LHCN-M2 (cell line): Measurements from ENCODE around the gene VENTX. TPM values are rescaled to one million over a fixed set of nuclear protein-coding genes. Genes with fewer than 3 reads are reported as not detected.
A peak's percentile ranks its signal among the peaks of the same experiment; 100 is the strongest.
"Not testable (repeated sequence)": the region's sequence is repeated elsewhere in the genome, so short reads cannot be mapped to it uniquely, and the experiment has no call there.

Source experiments
- DNase-seq: peaks from one replicate; pipeline ENCODE4 v3.0.0-alpha.2; 2012; ENCODE audit warnings: low read depth
- total RNA-seq: library from RNA; depleted of rRNA; stranded (reverse); fragments of >200 nt; gene quantifications from 2 replicates; pipeline ENCODE4 v1.2.3, GENCODE V29; 2014

The VENTX gene
- total RNA-seq, 1 experiment from 2014 or later, result not detected

GRCh38 chr10:133214468-133215410 lies 22.9 kb upstream of the VENTX start:
- no peak for DNase-seq

- DNase-seq, result no peak
Measured at GRCh38 chr10:133215586-133215985, 22.1 kb upstream of the VENTX start.

- DNase-seq, result no peak
Measured at GRCh38 chr10:133216776-133217175, 20.9 kb upstream of the VENTX start.

- DNase-seq, result no peak
Measured at GRCh38 chr10:133217800-133218589, 19.7 kb upstream of the VENTX start.

GRCh38 chr10:133218891-133219290 lies 18.8 kb upstream of the VENTX start:
- no peak for DNase-seq

GRCh38 chr10:133219782-133220181 lies 17.9 kb upstream of the VENTX start:
- no peak for DNase-seq

GRCh38 chr10:133221331-133221730 lies 16.3 kb upstream of the VENTX start:
- no peak for DNase-seq

- not testable (repeated sequence) for DNase-seq
Measured at GRCh38 chr10:133221756-133222155, 15.9 kb upstream of the VENTX start.

- DNase-seq, result no peak
Measured at GRCh38 chr10:133224076-133224475, 13.6 kb upstream of the VENTX start.

GRCh38 chr10:133224756-133225372 lies 12.8 kb upstream of the VENTX start:
- DNase-seq, result no peak

- peak; percentile 23 for DNase-seq
Measured at GRCh38 chr10:133225707-133226191, 11.9 kb upstream of the VENTX start.

GRCh38 chr10:133226251-133226808 lies 11.3 kb upstream of the VENTX start:
- peak; percentile 19 for DNase-seq

GRCh38 chr10:133227256-133227655 lies 10.4 kb upstream of the VENTX start:
- DNase-seq, result no peak

- no peak for DNase-seq
Measured at GRCh38 chr10:133229265-133230043, 8.2 kb upstream of the VENTX start.

- DNase-seq, result no peak
Measured at GRCh38 chr10:133230044-133230361, 7.7 kb upstream of the VENTX start, which contains the start of gene UTF1. Gene UTF1, plus strand, starts transcription at chr10:133230217. Its CDS starts 72 bp downstream, at chr10:133230289.

GRCh38 chr10:133230387-133231195 lies 7.1 kb upstream of the VENTX start:
- DNase-seq, result no peak

- DNase-seq, result no peak
Measured at GRCh38 chr10:133231244-133231945, 6.3 kb upstream of the VENTX start.

- no peak for DNase-seq
Measured at GRCh38 chr10:133231946-133232574, 5.6 kb upstream of the VENTX start.

- not testable (repeated sequence) for DNase-seq
Measured at GRCh38 chr10:133234796-133235195, 2.9 kb upstream of the VENTX start.
